ENCODE measurements around the gene MAPK8IP3.
A peak's percentile ranks its signal among the peaks of the same experiment; 100 is the strongest.

Gene MAPK8IP3

GRCh38 chr16:1705688-1706385 is at the start of gene MAPK8IP3:
TSS of gene MAPK8IP3 (plus strand) at chr16:1706195. CDS start at chr16:1706340, 145 bp downstream.
- TF ChIP-seq JUND (IDR thresholded peaks at IDR 0.05; ENCODE audit: low read depth), result no peak
- in situ Hi-C loops (cut with HindIII; ENCODE audit: low pct_unique_long_range_greater_than_20kb, low sequenced_read_pairs), result no loop called here
- peak; percentile 94 to 95 for DNase-seq (ENCODE audit: low read depth in 1 of 2, low spot score in 1 of 2)

GRCh38 chr16:1656808-1657617 is 49.0 kb upstream of the MAPK8IP3 start:
- DNase-seq (ENCODE audit: low read depth in 1 of 2, low spot score in 1 of 2), result no peak
- TF ChIP-seq JUND (IDR thresholded peaks at IDR 0.05; ENCODE audit: low read depth), result no peak
- in situ Hi-C loops (cut with HindIII; ENCODE audit: low pct_unique_long_range_greater_than_20kb, low sequenced_read_pairs), result no loop called here

- TF ChIP-seq JUND (IDR thresholded peaks at IDR 0.05; ENCODE audit: low read depth), result no peak
- in situ Hi-C loops (cut with HindIII; ENCODE audit: low pct_unique_long_range_greater_than_20kb, low sequenced_read_pairs), result no loop called here
- no peak for DNase-seq (ENCODE audit: low read depth in 1 of 2, low spot score in 1 of 2)
Measured at GRCh38 chr16:1657841-1658240, 48.2 kb upstream of the MAPK8IP3 start.

GRCh38 chr16:1659031-1659430 is 47.0 kb upstream of the MAPK8IP3 start:
- no peak for DNase-seq (ENCODE audit: low read depth in 1 of 2, low spot score in 1 of 2)
- in situ Hi-C loops (cut with HindIII; ENCODE audit: low pct_unique_long_range_greater_than_20kb, low sequenced_read_pairs), result no loop called here
- no peak for TF ChIP-seq JUND (IDR thresholded peaks at IDR 0.05; ENCODE audit: low read depth)

- in situ Hi-C loops (cut with HindIII; ENCODE audit: low pct_unique_long_range_greater_than_20kb, low sequenced_read_pairs), result no loop called here
- TF ChIP-seq JUND (IDR thresholded peaks at IDR 0.05; ENCODE audit: low read depth), result no peak
- no peak for DNase-seq (ENCODE audit: low read depth in 1 of 2, low spot score in 1 of 2)
Measured at GRCh38 chr16:1661826-1662225, 44.2 kb upstream of the MAPK8IP3 start.

GRCh38 chr16:1662543-1662942 is 43.5 kb upstream of the MAPK8IP3 start:
- in situ Hi-C loops (cut with HindIII; ENCODE audit: low pct_unique_long_range_greater_than_20kb, low sequenced_read_pairs), result no loop called here
- DNase-seq (ENCODE audit: low read depth in 1 of 2, low spot score in 1 of 2), result no peak
- TF ChIP-seq JUND (IDR thresholded peaks at IDR 0.05; ENCODE audit: low read depth), result no peak

- TF ChIP-seq JUND (IDR thresholded peaks at IDR 0.05; ENCODE audit: low read depth), result no peak
- DNase-seq (ENCODE audit: low read depth in 1 of 2, low spot score in 1 of 2), result no peak
- in situ Hi-C loops (cut with HindIII; ENCODE audit: low pct_unique_long_range_greater_than_20kb, low sequenced_read_pairs), result no loop called here
Measured at GRCh38 chr16:1665829-1666228, 40.2 kb upstream of the MAPK8IP3 start.

GRCh38 chr16:1666316-1666715 is 39.7 kb upstream of the MAPK8IP3 start:
- TF ChIP-seq JUND (IDR thresholded peaks at IDR 0.05; ENCODE audit: low read depth), result no peak
- in situ Hi-C loops (cut with HindIII; ENCODE audit: low pct_unique_long_range_greater_than_20kb, low sequenced_read_pairs), result no loop called here
- no peak for DNase-seq (ENCODE audit: low read depth in 1 of 2, low spot score in 1 of 2)

- DNase-seq (ENCODE audit: low read depth in 1 of 2, low spot score in 1 of 2), result peak; percentile 38 to 65
- in situ Hi-C loops (cut with HindIII; ENCODE audit: low pct_unique_long_range_greater_than_20kb, low sequenced_read_pairs), result no loop called here
- TF ChIP-seq JUND (IDR thresholded peaks at IDR 0.05; ENCODE audit: low read depth), result no peak
Measured at GRCh38 chr16:1667271-1667670, 38.7 kb upstream of the MAPK8IP3 start.

GRCh38 chr16:1667916-1668315 is 38.1 kb upstream of the MAPK8IP3 start:
- TF ChIP-seq JUND (IDR thresholded peaks at IDR 0.05; ENCODE audit: low read depth), result no peak
- in situ Hi-C loops (cut with HindIII; ENCODE audit: low pct_unique_long_range_greater_than_20kb, low sequenced_read_pairs), result no loop called here
- no peak for DNase-seq (ENCODE audit: low read depth in 1 of 2, low spot score in 1 of 2)

- in situ Hi-C loops (cut with HindIII; ENCODE audit: low pct_unique_long_range_greater_than_20kb, low sequenced_read_pairs), result no loop called here
- no peak for TF ChIP-seq JUND (IDR thresholded peaks at IDR 0.05; ENCODE audit: low read depth)
- no peak for DNase-seq (ENCODE audit: low read depth in 1 of 2, low spot score in 1 of 2)
Measured at GRCh38 chr16:1668612-1669319, 37.2 kb upstream of the MAPK8IP3 start.

- in situ Hi-C loops (cut with HindIII; ENCODE audit: low pct_unique_long_range_greater_than_20kb, low sequenced_read_pairs), result no loop called here
- DNase-seq (ENCODE audit: low read depth in 1 of 2, low spot score in 1 of 2), result peak in 1 of 2 experiments; percentile 57
- TF ChIP-seq JUND (IDR thresholded peaks at IDR 0.05; ENCODE audit: low read depth), result no peak
Measured at GRCh38 chr16:1669698-1670097, 36.3 kb upstream of the MAPK8IP3 start.

- no peak for TF ChIP-seq JUND (IDR thresholded peaks at IDR 0.05; ENCODE audit: low read depth)
- no peak for DNase-seq (ENCODE audit: low read depth in 1 of 2, low spot score in 1 of 2)
- in situ Hi-C loops (cut with HindIII; ENCODE audit: low pct_unique_long_range_greater_than_20kb, low sequenced_read_pairs), result no loop called here
Measured at GRCh38 chr16:1670371-1670770, 35.6 kb upstream of the MAPK8IP3 start.
